ENCODE data around the gene HID1.

The HID1 gene

DNA sequence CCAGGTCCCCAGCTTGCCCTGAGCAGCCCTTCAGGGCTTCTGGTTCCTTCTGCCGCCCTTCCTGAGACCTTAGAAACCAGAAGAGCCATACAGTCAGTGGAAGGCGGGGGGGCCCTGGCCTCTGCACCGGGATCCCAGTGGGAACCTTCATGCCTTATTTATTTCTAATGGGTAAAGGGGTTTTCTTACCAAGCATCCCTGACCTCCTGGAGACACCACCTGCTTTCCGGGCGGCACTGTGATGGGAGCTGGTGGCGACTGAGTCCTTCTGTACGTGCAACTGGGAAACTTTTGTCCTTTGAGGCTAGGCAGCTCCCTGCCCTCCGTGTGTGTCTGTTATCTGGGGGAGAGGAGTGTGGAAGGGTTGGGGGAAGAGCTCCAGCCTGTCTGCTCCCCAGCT is 32.7 kb upstream of the HID1 start:
- no peak for DNase-seq (ENCODE audit: low read depth)
- H3K4me3 ChIP-seq (ENCODE audit: low read length), result no peak overlapping the region
- TF ChIP-seq, protein P1, sequence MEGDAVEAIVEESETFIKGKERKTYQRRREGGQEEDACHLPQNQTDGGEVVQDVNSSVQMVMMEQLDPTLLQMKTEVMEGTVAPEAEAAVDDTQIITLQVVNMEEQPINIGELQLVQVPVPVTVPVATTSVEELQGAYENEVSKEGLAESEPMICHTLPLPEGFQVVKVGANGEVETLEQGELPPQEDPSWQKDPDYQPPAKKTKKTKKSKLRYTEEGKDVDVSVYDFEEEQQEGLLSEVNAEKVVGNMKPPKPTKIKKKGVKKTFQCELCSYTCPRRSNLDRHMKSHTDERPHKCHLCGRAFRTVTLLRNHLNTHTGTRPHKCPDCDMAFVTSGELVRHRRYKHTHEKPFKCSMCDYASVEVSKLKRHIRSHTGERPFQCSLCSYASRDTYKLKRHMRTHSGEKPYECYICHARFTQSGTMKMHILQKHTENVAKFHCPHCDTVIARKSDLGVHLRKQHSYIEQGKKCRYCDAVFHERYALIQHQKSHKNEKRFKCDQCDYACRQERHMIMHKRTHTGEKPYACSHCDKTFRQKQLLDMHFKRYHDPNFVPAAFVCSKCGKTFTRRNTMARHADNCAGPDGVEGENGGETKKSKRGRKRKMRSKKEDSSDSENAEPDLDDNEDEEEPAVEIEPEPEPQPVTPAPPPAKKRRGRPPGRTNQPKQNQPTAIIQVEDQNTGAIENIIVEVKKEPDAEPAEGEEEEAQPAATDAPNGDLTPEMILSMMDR (conservative IDR thresholded peaks at IDR 0.05; ENCODE audit: low read length), result no peak

DNA sequence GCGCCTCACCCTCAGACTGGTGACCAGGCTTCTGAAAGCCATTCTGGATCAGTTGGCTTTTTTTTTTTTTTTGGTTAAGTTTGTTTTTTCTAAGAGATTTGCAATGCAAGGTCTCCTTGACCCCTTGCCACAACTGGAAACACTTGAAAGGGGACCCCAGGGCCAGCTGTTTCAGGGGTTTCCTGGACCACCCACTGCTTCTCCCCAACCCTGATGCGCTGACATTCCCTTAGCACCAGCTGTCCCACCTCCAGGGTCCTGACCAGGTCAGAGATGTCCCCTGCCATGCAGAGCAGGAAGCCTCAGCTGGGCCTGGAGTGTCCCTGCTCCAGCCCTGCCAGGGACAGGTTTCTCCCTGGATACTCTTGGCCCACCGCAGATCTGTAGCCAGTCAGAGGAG is 31.8 kb upstream of the HID1 start:
- TF ChIP-seq, protein P1 (conservative IDR thresholded peaks at IDR 0.05; ENCODE audit: low read length), result no peak
- no peak for DNase-seq (ENCODE audit: low read depth)
- H3K4me3 ChIP-seq (ENCODE audit: low read length), result no peak overlapping the region

DNA sequence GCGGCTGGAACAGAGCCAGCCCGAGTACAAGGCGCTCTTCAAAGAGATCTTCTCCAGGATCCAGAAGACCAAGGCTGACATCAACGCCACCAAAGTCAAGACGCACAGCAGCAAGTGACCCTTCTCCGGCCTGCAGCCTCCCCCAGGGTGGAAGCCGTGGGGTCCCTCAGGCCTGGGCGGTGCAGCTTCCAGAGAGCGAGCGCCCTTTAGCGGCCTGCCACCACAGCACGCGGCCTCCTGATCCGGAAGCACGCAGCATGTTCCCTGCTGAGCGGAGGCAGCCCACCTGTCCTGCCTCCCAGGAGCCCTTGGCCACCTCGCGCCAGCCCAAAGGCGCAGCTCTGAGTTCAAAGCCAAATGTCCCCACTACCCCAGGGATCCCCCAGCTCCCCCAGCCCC is 31.4 kb upstream of the HID1 start:
- TF ChIP-seq, protein P1 (conservative IDR thresholded peaks at IDR 0.05; ENCODE audit: low read length), result no peak

DNA sequence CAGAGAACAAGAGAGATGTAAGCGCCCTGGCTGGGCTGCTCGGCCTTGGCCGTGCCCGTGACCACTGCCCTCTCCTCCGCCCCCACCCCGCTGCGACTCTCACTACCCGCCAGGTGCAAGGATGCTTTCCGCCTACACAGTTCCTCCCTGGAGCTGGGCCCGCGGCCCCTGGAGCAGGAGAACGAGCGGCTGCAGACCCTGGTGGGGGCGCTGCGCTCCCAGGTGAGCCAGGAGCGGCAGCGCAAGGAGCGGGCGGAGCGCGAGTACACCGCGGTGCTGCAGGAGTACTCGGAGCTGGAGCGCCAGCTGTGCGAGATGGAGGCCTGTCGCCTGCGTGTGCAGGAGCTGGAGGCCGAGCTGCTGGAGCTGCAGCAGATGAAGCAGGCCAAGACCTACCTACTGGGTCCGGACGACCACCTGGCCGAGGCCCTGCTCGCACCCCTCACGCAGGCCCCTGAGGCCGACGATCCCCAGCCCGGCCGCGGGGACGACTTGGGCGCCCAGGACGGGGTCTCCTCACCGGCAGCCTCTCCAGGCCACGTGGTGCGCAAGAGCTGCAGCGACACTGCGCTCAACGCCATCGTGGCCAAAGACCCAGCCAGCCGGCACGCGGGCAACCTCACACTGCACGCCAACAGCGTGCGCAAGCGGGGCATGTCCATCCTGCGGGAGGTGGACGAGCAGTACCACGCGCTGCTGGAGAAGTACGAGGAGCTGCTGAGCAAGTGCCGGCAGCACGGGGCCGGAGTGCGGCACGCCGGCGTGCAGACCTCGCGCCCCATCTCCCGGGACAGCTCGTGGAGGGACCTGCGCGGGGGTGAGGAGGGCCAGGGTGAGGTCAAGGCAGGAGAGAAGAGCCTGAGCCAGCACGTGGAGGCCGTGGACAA is 30.8 kb upstream of the HID1 start:
- no peak for DNase-seq (ENCODE audit: low read depth)
- TF ChIP-seq, protein P1 (conservative IDR thresholded peaks at IDR 0.05; ENCODE audit: low read length), result no peak
- H3K4me3 ChIP-seq (ENCODE audit: low read length), result no peak overlapping the region

More for the DNA sequence above, 31.4 kb upstream of the HID1 start:
- H3K4me3 ChIP-seq (ENCODE audit: low read length), result no peak overlapping the region
- no peak for DNase-seq (ENCODE audit: low read depth)

DNA sequence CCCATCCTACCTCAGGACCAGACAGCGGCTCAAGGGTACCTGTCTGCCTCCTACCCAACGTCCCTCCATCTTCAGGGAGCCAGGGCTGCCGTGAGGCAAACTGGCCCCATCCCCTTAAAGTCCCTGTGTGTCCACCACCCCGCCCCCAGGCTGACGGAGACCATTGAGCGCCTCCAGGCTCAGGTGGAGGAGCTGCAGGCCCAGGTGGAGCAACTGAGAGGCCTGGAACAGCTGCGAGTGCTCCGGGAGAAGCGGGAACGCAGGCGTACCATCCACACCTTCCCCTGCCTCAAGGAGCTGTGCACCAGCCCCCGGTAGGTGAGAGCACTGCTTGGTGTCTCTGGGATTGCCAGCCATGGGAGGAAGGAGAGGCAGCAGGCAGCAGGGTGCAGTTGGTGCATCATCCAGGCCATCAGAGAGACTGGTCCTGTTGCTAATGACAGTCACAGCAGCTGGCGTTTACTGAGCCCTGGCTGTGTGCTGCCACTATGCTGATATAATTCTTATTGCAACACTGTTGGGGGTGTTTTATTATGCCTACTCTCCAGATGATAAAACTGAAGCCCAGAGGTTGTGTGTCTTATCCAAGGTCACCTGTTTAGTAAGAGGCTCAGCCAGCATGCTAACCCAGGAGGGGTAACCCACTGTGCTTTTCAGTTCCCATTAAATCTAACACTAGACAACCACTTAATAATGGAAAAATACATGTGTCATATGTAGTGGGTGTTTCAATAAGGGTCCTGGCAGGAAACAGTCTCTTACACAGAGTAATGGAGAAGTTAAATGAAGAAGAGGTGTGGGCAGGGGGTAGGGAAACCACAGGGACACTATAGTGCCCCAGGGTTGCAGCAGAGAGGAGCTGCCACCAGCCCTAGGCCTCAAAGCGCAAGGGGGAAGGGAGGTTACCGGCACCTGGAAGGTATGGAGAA is 29.6 kb upstream of the HID1 start:
- no peak for DNase-seq (ENCODE audit: low read depth)
- H3K4me3 ChIP-seq (ENCODE audit: low read length), result no peak overlapping the region
- TF ChIP-seq, protein P1 (conservative IDR thresholded peaks at IDR 0.05; ENCODE audit: low read length), result no peak

DNA sequence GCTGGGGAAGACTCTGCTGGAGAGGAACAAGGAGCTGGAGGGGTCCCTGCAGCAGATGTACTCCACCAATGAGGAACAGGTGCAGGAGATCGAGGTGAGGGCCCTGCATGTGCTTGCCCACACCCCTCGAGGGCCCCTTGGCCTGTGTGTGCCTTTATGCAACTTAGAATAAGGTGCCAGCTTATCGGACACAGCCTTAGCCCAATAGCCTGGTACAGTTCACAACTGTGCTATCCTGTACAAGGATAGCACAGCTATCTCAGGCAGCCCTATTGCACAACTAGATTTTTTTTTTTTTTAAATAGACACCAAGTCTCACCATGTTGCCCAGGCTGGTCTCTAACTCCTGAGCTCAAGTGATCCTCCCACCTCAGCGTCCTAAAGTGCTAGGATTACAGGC is 27.0 kb upstream of the HID1 start:
- TF ChIP-seq, protein P1 (conservative IDR thresholded peaks at IDR 0.05; ENCODE audit: low read length), result no peak
- DNase-seq (ENCODE audit: low read depth), result no peak
- no peak overlapping the region for H3K4me3 ChIP-seq (ENCODE audit: low read length)

All from AG10803 (cell line).